Activated gamma-delta T cell (primary cell): ENCODE data around the gene LTBP1.

Source experiments
- DNase-seq: peaks from one replicate; lab custom pipeline; 2025; lab: John Stamatoyannopoulos, UW

Gene LTBP1

GRCh38 chr2:33013684-33014110 lies 66.9 kb downstream of the LTBP1 start:
- DNase-seq, result no peak

- no peak for DNase-seq
These were observed 67.5 kb downstream of the LTBP1 start for GRCh38 chr2:33014268-33014667.

- no peak for DNase-seq
These were observed 68.8 kb downstream of the LTBP1 start for GRCh38 chr2:33015421-33016142.

- DNase-seq, result no peak
These were observed 71.5 kb downstream of the LTBP1 start for GRCh38 chr2:33018271-33018670.

GRCh38 chr2:33019796-33020195 lies 73.0 kb downstream of the LTBP1 start:
- DNase-seq, result no peak

GRCh38 chr2:33020883-33021282 lies 74.1 kb downstream of the LTBP1 start:
- DNase-seq, result no peak

- no peak for DNase-seq
These were observed 74.9 kb downstream of the LTBP1 start for GRCh38 chr2:33021542-33022227.

GRCh38 chr2:33022395-33022985 lies 75.7 kb downstream of the LTBP1 start:
- no peak for DNase-seq

GRCh38 chr2:33022989-33023727 lies 76.4 kb downstream of the LTBP1 start:
- DNase-seq, result no peak

GRCh38 chr2:33023728-33024500 lies 77.2 kb downstream of the LTBP1 start:
- DNase-seq, result no peak

GRCh38 chr2:33024758-33025157 lies 78.0 kb downstream of the LTBP1 start:
- DNase-seq, result no peak

- no peak for DNase-seq
These were observed 82.7 kb downstream of the LTBP1 start for GRCh38 chr2:33029459-33029858.

- DNase-seq, result no peak
These were observed 83.2 kb downstream of the LTBP1 start for GRCh38 chr2:33029926-33030325.

GRCh38 chr2:33030326-33030725 lies 83.6 kb downstream of the LTBP1 start:
- DNase-seq, result no peak

GRCh38 chr2:33032245-33032644 lies 85.5 kb downstream of the LTBP1 start:
- no peak for DNase-seq

- no peak for DNase-seq
These were observed 86.9 kb downstream of the LTBP1 start for GRCh38 chr2:33033606-33034081.

- DNase-seq, result no peak
These were observed 88.0 kb downstream of the LTBP1 start for GRCh38 chr2:33034784-33035183.

- no peak for DNase-seq
These were observed 91.5 kb downstream of the LTBP1 start for GRCh38 chr2:33038230-33038629.

GRCh38 chr2:33038799-33039198 lies 92.0 kb downstream of the LTBP1 start:
- no peak for DNase-seq

- DNase-seq, result no peak
These were observed 93.8 kb downstream of the LTBP1 start for GRCh38 chr2:33040541-33040940.

GRCh38 chr2:33042265-33042664 lies 95.5 kb downstream of the LTBP1 start:
- no peak for DNase-seq

- DNase-seq, result no peak
These were observed 96.1 kb downstream of the LTBP1 start for GRCh38 chr2:33042819-33043218.
